PC-9 (cell line): ENCODE data around the gene FHL1. TPM values are rescaled to one million over a fixed set of nuclear protein-coding genes. Genes with fewer than 3 reads are reported as not detected.

Experiments used
- BruUV-seq: library from RNA; stranded (reverse); fragments of 400-500 nt; replicated peaks from 2 replicates; lab custom pipeline; 2021; lab: Mats Ljungman, UMichigan
- CTCF ChIA-PET: fragments of 300-600 bp; sonication (Branson Sonifier 250); formaldehyde crosslinking; loops from one replicate; lab custom pipeline; 2022; ENCODE audit warnings: antibody characterized with exemption; lab: Charles Lee
- POLR2A ChIA-PET: fragments of 300-600 bp; sonication (Branson Sonifier 250); formaldehyde crosslinking; loops from one replicate; lab custom pipeline; 2022; ENCODE audit warnings: antibody characterized with exemption; ENCODE audit not compliant: unreplicated experiment; lab: Charles Lee
- DNase-seq, 2 experiments: peaks; one replicate each; pipeline versions ENCODE4 v3.0.0 to v3.0.0-alpha.2; 2015 to 2022; ENCODE audit warnings: mixed read lengths in 1 of 2
- H2AFZ ChIP-seq: fragments of 200-600 bp; sonication (generic); 2 replicates; pipeline ENCODE4 v1.8.1; 2017; ENCODE audit warnings: antibody characterized with exemption
- H3F3A ChIP-seq: fragments of 200-600 bp; sonication (generic); 2 replicates; pipeline ENCODE4 v1.8.1; 2017; ENCODE audit warnings: antibody characterized with exemption, mild to moderate bottlenecking, low read depth; ENCODE audit not compliant: insufficient read depth
- H3K27ac ChIP-seq: fragments of 200-600 bp; sonication (generic); 2 replicates; pipeline ENCODE4 v1.6.1; 2016; ENCODE audit warnings: mixed run types
- H3K27me3 ChIP-seq: fragments of 200-600 bp; sonication (generic); 2 replicates; pipeline ENCODE4 v1.6.1; 2016; ENCODE audit warnings: low read depth, mixed run types; ENCODE audit not compliant: insufficient read depth
- H3K36me3 ChIP-seq: fragments of 200-600 bp; sonication (generic); 2 replicates; pipeline ENCODE4 v1.6.1; 2016; ENCODE audit warnings: low read depth, mixed run types
- H3K4me1 ChIP-seq: fragments of 200-600 bp; sonication (generic); replicated peaks from 2 replicates; pipeline ENCODE4 v1.6.1; 2016; ENCODE audit warnings: mixed run types; ENCODE audit not compliant: insufficient read depth
- H3K4me2 ChIP-seq: fragments of 200-600 bp; sonication (generic); 2 replicates; pipeline ENCODE4 v1.6.1; 2017; ENCODE audit warnings: mixed run types
- H3K4me3 ChIP-seq: fragments of 200-600 bp; sonication (generic); 2 replicates; pipeline ENCODE4 v1.6.1; 2016; ENCODE audit warnings: mixed run types
- H3K79me2 ChIP-seq: fragments of 200-600 bp; sonication (generic); 2 replicates; pipeline ENCODE4 v1.6.1; 2017; ENCODE audit warnings: low read depth, mixed run types
- H3K9me2 ChIP-seq: fragments of 200-600 bp; sonication (generic); 2 replicates; pipeline ENCODE4 v1.8.1; 2017; ENCODE audit warnings: mild to moderate bottlenecking; ENCODE audit not compliant: insufficient read depth
- H3K9me3 ChIP-seq: fragments of 200-600 bp; sonication (generic); 2 replicates; pipeline ENCODE4 v1.8.1; 2016; ENCODE audit warnings: low read depth; ENCODE audit not compliant: insufficient read depth
- H4K20me1 ChIP-seq: fragments of 200-600 bp; sonication (generic); 2 replicates; pipeline ENCODE4 v1.8.1; 2017; ENCODE audit not compliant: insufficient read depth
- EZH2 ChIP-seq: fragments of 200-600 bp; sonication (generic); IDR thresholded peaks from 2 replicates; pipeline ENCODE4 v1.8.0; 2017; ENCODE audit warnings: antibody characterized with exemption, low read depth
- intact Hi-C: fragments of 100-400 bp; cut with micrococcal nuclease; formaldehyde crosslinking; loops from one replicate; pipeline ENCODE4 v1.10.0; 2022; ENCODE audit not compliant: unreplicated experiment
- total RNA-seq: library from RNA; stranded (reverse); gene quantifications from 2 replicates; pipeline ENCODE4 v1.2.3, GENCODE V29; 2021
- TF ChIP-seq, protein P1 (sequence below): fragments of 200-600 bp; sonication (generic); conservative IDR thresholded peaks from 2 replicates; pipeline ENCODE4 v1.6.1; 2017; ENCODE audit warnings: mixed run types, antibody characterized with exemption, mild to moderate bottlenecking, moderate library complexity

The FHL1 gene
- total RNA-seq, 1 experiment from 2014 or later: 0.65 TPM

DNA sequence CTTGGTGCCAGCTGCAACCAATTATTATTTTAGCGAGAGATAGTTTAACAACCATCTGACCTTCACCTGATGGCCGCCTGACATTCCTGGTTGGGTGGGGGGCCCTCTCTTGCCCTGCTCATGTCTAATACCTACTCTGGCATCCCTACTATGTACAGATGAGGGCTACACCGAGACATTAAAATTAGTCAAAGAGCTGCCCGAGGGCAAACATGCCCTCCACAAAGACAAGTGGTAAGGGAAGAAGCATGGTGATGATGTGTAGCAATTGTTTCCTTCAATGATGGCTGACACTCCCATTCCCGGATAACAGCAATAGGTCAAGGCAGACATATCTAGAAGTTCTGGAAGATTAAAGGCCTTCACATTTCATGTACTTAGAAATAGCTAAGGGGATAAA lies 54.3 kb downstream of the FHL1 start:
- Histone ChIP-seq H3K4me2 (no peak overlapping the region), H3K9me2 (no peaks in the 10 kb centered on the region), H3K36me3 (no peaks in the 10 kb centered on the region), H3F3A (0 out of 2 replicates have a peak, but pooled peaks cover 4% of the 10 kb centered on the region), H3K4me3 (no peak overlapping the region), H3K4me1 (peaks cover 37% of the 10 kb centered on the region), H2AFZ (no peak overlapping the region), H3K9me3 (no peaks in the 10 kb centered on the region), H3K79me2 (no peaks in the 10 kb centered on the region), H3K27ac (no peak overlapping the region), H3K27me3 (no peaks in the 10 kb centered on the region), H4K20me1 (no peaks in the 10 kb centered on the region)
- CTCF ChIA-PET: no interaction called here
- POLR2A ChIA-PET: no interaction called here
- TF ChIP-seq EZH2: no peak
- TF ChIP-seq, protein P1, sequence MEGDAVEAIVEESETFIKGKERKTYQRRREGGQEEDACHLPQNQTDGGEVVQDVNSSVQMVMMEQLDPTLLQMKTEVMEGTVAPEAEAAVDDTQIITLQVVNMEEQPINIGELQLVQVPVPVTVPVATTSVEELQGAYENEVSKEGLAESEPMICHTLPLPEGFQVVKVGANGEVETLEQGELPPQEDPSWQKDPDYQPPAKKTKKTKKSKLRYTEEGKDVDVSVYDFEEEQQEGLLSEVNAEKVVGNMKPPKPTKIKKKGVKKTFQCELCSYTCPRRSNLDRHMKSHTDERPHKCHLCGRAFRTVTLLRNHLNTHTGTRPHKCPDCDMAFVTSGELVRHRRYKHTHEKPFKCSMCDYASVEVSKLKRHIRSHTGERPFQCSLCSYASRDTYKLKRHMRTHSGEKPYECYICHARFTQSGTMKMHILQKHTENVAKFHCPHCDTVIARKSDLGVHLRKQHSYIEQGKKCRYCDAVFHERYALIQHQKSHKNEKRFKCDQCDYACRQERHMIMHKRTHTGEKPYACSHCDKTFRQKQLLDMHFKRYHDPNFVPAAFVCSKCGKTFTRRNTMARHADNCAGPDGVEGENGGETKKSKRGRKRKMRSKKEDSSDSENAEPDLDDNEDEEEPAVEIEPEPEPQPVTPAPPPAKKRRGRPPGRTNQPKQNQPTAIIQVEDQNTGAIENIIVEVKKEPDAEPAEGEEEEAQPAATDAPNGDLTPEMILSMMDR: no peak
- no TSS peak for BruUV-seq
- DNase-seq: no peak
- intact Hi-C loops: loop anchor here (5.0 kb wide), 1 partner anchor 174 kb away; no protein-coding TSS in a partner anchor

DNA sequence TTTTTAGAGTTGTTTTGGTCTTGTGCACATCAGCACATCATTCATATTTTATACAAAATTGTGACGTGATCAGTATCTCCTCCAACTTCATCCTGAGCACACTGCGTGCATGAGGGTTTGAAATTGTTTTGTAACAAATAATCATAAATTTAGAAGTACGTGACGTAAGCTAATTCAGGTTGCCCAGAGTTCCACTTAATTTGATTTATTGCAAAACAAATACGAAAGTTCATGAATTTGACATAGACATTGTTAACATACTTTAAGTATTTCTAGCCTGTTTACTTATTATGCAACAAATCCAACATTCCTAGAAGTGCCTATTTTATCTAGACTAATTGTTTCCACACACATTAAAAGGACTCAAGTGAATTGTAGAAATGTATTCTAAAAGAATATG lies 55.6 kb downstream of the FHL1 start:
- TF ChIP-seq, protein P1: no peak
- TF ChIP-seq EZH2: no peak
- POLR2A ChIA-PET: no interaction called here
- Histone ChIP-seq H3K27ac (no peak overlapping the region), H3K36me3 (no peaks in the 10 kb centered on the region), H3K9me3 (no peaks in the 10 kb centered on the region), H3K9me2 (no peaks in the 10 kb centered on the region), H4K20me1 (no peaks in the 10 kb centered on the region), H3K4me2 (peak overlapping the region; percentile 54), H3K4me3 (no peak overlapping the region), H2AFZ (no peak overlapping the region), H3K79me2 (no peaks in the 10 kb centered on the region), H3K4me1 (peaks cover 37% of the 10 kb centered on the region), H3K27me3 (no peaks in the 10 kb centered on the region), H3F3A (0 out of 2 replicates have a peak, but pooled peaks cover 4% of the 10 kb centered on the region)
- CTCF ChIA-PET: interaction anchor here (1.1 to 1.5 kb wide), 2 partner anchors 12 to 175 kb away, joined by 3 to 4 read pairs; no protein-coding TSS in a partner anchor
- intact Hi-C loops: loop anchor here (5.0 kb wide), 1 partner anchor 176 kb away; no protein-coding TSS in a partner anchor
- peak in 1 of 2 experiments; percentile 92 for DNase-seq
- BruUV-seq: no TSS peak

DNA sequence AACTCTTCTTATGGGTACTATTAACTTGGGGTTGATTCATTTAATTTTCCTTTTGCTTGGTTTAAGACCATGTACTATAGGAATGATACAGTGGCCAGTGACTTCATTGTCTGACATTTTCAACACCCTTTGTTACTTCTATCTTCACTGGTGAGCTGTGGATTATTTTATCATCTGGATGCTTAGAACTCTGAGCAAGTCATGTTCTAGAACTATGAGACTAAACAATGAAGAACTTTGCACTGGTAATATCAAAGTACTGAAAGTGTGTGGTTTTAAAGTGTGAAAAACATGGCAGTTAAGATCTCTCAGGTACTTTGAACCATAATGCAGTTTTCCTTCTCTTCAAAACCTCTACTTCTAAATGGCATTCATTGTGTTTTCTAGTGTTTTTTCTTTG lies 56.1 kb downstream of the FHL1 start:
- H3K36me3 ChIP-seq: no peaks in the 10 kb centered on the region
- H3K9me2 ChIP-seq: no peaks in the 10 kb centered on the region
- no peaks in the 10 kb centered on the region for H3K9me3 ChIP-seq
- BruUV-seq: no TSS peak
- no peak overlapping the region for H3K27ac ChIP-seq
- peaks cover 37% of the 10 kb centered on the region for H3K4me1 ChIP-seq
- no peaks in the 10 kb centered on the region for H3K79me2 ChIP-seq
- intact Hi-C loops: loop anchor here (5.0 kb wide), 1 partner anchor 176 kb away; no protein-coding TSS in a partner anchor
- peak overlapping the region; percentile 54 for H3K4me2 ChIP-seq
- no peak for DNase-seq
- no peak overlapping the region for H2AFZ ChIP-seq
- 0 out of 2 replicates have a peak, but pooled peaks cover 4% of the 10 kb centered on the region for H3F3A ChIP-seq
- ChIA-PET CTCF (interaction anchor here (1.1 to 1.5 kb wide), 2 partner anchors 11 to 176 kb away, joined by 3 to 4 read pairs; no protein-coding TSS in a partner anchor), POLR2A (no interaction called here)
- H3K27me3 ChIP-seq: no peaks in the 10 kb centered on the region
- no peaks in the 10 kb centered on the region for H4K20me1 ChIP-seq
- TF ChIP-seq, protein P1: no peak
- TF ChIP-seq EZH2: no peak
- no peak overlapping the region for H3K4me3 ChIP-seq
